NCI-H2081 treated with DMSO at 0.1 percent for 48 hours (cell line): ENCODE data around the gene GNAZ.

Source experiments
- DNase-seq: peaks from one replicate; lab custom pipeline; 2025; lab: John Stamatoyannopoulos, UW

The GNAZ gene

DNA sequence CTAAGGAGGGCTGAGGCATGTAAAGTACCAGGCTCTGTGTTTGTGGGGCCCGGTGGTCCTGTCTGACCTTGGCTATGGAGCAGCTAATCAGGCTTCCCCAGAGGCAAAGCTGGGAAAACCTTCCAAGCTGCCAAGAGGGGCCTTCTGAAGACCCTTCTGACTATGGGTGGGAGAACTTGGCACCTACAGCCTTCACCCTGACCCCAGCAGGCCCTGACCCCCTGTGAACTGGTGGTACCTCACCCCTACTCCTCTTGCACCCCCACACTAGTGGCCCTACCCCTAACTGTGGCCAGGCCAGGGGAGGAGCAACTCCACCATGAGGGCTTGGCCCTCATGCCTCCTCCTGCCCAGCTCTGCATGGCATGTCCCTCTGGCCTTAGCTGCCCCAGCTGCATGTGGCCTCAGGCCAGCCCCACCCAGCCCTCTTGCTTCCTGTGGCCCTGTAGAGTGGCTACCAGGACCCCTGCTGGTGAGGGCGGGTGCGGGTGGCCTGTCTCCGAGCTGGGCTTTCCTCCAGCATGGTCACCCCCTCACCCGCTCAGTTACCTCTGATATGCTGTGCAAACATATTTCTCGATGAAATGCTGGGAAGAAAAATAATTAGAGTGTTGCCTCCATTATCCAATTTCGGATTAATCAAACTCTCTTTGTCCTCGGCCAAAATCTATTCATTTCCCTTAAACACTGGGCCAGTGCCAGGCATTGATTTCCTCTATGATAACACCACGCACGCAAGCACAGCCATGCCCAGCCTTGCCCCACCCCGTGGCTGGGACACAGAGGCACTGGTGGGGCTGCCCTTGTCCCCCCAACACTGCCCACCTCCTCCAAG is 7.5 kb downstream of the GNAZ start:
- DNase-seq, result no peak

DNA sequence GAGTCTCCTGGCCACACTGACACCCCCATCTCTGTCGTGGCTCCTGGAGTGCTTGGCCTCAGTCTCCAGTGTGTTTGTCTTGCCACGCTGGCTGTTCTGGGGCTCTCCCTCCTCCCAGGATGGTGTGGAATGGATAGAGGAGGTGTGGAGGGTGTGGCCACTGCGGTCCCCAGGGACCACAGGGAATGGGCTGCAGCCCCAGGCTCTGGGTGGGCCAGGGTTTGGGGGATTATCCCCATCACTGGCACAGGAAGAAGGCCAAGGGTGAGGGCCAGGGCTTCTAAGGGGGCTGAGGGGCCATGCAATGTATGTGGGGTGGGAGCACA is 8.1 kb downstream of the GNAZ start:
- no peak for DNase-seq

DNA sequence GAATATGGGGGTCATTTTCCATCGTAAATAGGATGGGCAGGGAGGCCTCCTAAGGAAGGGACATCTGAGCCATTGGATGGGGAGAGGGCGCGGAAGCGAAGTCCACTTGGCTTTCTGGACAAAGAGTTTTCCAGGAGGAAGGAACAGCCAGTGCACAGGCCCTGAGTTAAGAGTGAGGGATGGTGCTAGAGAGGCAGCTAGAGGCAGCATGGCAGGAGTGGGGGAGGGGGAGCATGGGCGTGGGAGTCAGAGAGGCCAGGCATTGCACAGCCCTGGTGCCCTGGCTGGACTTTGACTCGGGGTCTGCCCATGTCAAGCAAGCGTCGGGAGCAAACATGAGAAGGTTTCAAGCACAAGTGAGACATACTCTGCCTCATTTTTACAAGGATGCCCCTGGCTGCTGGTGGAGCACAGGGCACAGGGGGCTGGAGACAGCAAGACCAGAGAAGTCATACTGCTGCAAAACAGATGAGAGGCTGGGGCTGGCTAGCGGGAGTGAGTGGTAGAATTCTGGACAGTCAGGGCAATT is 9.0 kb downstream of the GNAZ start:
- no peak for DNase-seq

DNA sequence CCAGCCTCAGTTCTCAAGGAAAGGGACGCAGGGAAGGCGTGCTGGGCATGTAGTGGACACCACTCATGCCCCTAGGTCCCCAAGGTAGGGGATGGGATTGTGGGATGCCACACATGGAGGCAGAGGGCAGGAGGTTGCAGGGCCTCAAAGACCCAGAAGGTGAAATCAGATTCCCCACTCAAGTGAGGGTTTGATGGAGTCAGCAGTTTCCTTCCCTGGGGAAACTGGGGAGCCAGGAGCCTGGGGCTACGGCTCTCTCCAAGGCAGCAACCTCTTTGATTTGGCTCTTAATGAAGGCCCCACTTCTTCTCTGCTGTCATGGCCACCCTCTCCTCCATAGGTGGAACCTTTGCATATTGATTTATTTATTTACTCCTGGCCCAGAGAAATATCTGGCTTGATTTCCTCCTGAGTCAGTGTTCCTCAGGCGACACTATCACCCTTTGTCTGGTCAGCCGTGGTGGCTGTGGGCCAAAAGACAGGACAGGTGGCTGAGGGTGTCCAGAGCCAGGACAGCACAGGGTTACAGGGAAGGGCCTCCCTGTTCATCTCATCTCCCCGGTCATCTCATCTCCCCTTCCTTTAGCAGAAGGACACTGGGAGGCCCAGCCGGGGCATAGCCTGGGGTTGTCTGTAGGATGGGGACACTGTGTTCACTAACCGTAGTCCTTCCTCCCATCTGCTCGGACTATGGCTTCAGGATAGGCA is 9.6 kb downstream of the GNAZ start:
- DNase-seq, result no peak

- DNase-seq, result no peak
Observed at GRCh38 chr22:23080613-23081290, 10.4 kb downstream of the GNAZ start.

GRCh38 chr22:23082534-23083314 is 12.4 kb downstream of the GNAZ start:
- no peak for DNase-seq

DNA sequence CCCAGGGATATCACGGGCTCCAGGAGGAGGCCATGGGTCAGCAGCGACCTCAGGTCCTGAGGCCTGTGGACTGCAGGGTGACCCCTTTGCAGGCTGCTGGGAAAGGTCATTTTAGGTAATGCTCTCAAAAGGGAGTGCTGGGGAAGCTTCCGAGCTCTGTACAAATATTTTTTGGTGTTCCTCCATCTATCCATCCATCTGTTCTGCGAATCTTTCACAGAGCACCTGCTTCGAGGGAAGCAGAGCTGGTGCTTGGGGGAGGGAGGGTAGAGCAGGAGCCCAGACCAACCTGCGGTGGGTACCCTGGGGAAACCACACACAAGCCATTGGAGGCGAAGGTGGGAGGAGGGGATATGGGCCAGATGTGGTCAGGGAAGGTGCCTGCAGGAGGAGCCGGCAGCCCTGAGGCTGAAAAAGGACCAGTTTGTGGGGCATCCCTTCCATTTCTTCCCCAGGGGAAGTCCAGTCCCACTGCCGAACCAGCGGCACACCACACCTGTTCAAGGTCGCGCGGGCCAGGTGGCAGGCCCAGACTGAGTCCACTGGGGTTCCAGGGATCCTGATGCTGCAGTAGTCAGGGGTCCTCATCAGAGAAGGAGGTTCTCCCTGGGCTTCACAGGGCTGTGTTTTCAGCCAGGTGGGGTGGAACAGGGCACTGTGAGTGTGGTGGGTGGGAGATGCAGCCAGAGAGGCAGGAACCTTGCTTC is 13.1 kb downstream of the GNAZ start:
- DNase-seq, result no peak

DNA sequence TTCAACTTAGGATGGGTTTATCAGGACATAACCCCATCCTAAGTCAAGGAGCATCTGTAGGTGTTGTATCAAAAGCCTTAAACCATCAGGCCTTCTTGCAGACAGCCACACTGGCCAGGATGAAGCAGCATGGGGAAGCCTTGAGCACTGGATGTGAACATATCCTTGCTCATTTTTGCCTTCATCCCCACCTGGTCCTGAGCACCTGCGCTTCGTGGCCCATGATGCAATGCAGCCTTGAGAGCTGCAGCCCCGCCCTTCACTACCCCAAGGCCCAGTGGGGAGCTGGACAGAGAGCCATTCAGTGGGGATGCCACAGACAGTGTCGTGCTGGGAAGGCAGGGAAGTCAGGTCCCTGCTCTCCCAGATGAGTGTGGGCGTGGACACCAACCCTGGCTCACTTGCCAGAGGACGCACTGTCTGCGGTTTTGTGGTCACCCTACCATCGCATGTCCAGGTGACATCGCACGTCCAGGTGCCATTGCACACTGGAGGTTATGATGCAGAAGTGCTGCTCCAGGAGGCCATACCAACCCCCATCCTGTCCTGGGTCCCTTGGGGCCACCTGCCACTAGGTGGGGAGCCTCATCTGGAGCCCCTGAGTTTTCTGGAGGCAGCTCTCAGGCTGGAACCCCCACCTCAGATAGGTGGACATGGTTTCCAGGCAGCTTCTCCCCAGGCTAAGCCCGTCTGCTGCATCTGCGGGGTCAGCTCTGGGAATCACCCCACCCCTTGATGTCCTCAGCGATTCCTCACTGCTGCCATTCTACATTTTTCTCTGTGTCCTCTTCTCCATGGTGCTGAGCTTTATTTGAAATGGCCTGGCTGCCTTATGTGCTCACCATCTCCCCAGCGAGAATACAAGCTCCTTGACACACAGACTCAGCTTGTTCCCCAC is 14.4 kb downstream of the GNAZ start:
- DNase-seq, result no peak

- DNase-seq, result no peak
Observed at GRCh38 chr22:23085351-23085671, 15.0 kb downstream of the GNAZ start.

DNA sequence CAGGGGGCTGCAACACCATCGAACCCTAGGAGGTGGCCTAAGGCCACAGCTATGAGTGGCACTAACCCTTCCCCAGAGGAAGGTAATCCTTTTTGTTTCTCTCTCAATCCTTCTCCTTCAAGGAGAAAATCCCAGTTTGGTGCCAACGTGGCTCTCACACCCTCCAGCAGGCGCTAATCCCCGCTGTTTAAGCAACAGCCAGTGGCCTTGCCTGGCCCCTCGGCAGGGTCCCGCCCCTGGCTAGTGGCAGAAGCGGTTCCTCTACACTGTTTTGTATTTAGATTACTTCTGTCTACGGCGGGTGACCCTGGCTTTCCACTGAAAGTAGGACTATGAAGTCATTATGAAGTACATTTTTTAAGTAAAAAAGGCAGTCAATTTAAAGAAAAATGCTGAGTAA is 15.5 kb downstream of the GNAZ start:
- no peak for DNase-seq

GRCh38 chr22:23086263-23086662 is 15.9 kb downstream of the GNAZ start:
- no peak for DNase-seq

- no peak for DNase-seq
Observed at GRCh38 chr22:23086787-23087186, 16.5 kb downstream of the GNAZ start.

GRCh38 chr22:23088199-23088604 is 17.9 kb downstream of the GNAZ start:
- DNase-seq, result no peak

DNA sequence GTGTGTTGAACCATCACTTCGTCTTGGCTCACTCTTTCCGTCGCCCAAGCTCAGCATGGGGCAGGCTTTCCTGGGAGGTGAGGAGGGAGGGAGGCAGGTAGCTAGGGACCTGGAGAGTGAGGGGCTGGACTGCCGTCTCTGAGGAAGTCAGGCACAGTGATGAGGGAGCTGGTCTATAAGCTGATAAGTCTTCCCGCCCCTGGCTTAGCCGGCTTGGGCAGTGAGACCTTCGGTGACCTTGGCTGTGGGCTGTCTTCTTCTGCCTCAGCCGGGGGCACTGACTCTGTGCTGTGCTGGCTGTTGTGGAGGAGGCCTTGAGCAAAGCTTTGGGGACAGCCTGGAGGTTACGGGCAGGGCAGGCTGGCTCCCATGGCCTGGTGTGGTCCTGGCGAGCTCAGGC is 18.7 kb downstream of the GNAZ start:
- DNase-seq, result no peak

GRCh38 chr22:23089633-23090456 is 19.5 kb downstream of the GNAZ start:
- DNase-seq, result no peak

DNA sequence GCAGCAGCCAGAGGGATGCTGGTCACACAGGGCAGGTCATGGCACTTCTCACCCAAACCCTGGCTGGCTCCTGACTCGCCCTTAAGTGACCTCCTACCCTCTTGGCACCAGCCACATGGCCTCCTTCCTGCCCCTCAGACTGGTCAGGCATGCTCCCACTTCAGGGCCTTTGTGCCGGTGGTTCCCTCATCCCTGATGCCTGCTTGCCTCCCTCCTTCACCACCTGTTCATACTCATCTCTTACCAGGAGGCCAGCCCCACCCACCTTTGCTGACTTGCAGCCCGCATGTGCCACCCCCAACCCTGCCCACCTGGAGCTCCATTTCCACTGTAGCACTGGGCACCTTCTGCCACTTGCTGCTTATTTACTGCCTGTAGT is 20.1 kb downstream of the GNAZ start:
- DNase-seq, result no peak

DNA sequence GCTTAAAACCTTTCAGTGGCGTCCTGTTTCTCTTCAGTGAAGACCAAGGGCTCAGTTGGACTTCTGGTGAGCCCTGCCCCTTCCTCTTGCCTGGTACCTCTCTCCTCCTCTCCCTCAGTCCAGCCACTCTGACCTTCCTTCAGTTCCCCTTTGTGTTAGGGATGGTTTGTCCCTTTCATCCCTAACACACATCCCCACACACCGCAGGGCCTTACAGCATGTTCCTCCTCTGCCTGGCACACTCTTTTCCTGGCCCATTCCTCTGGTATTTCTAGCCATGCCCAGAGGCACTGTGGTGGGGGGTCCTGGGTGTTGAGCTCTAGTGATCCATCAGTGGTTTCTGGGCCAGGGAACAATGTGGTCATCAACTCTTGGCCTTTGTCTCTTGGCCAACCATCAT is 21.4 kb downstream of the GNAZ start:
- no peak for DNase-seq

- no peak for DNase-seq
Observed at GRCh38 chr22:23092217-23092955, 22.1 kb downstream of the GNAZ start.
